Endothelial cell of umbilical vein (primary cell): Measurements from ENCODE around the gene OR2H2. TPM values are rescaled to one million over a fixed set of nuclear protein-coding genes. Genes with fewer than 3 reads are reported as not detected.

Experiments used
- BruUV-seq: library from RNA; stranded (reverse); fragments of 400-500 nt; replicated peaks from 2 replicates; lab custom pipeline; 2021; lab: Mats Ljungman, UMichigan
- CTCF ChIA-PET: fragments of 300-600, 350-600 bp; sonication (Branson Sonifier 250); formaldehyde crosslinking; loops from one replicate; lab custom pipeline; 2021; ENCODE audit warnings: antibody characterized with exemption, inconsistent platforms; lab: Charles Lee
- POLR2A ChIA-PET: fragments of 300-600, 350-600 bp; sonication (Branson Sonifier 250); formaldehyde crosslinking; loops from one replicate; lab custom pipeline; 2021; ENCODE audit warnings: antibody characterized with exemption, inconsistent platforms; lab: Charles Lee
- DNase-seq: peaks from one replicate; pipeline ENCODE4 v3.0.0-alpha.2; 2011; ENCODE audit warnings: low read depth, low spot score
- FAIRE-seq: peaks from 2 replicates; lab custom pipeline; 2011; peaks lifted over from hg19 to GRCh38; lab: Jason Lieb, UNC
- H2AFZ ChIP-seq: 2 replicates; pipeline ENCODE4 v1.6.0; 2012; ENCODE audit warnings: low read depth, low read length, control low read depth, inconsistent platforms
- H3K27ac ChIP-seq: 2 replicates; pipeline ENCODE4 v1.5.1; 2011; ENCODE audit warnings: low read depth, mild to moderate bottlenecking, control low read depth, low read length, moderate library complexity; ENCODE audit not compliant: insufficient read depth
- H3K27me3 ChIP-seq, 2 experiments: 2 replicates each; pipeline versions ENCODE4 v1.6.0 to v1.6.1; 2011; ENCODE audit warnings: low read length in 2 of 2, mixed read lengths in 1 of 2; ENCODE audit not compliant: control insufficient read depth in 2 of 2, insufficient read depth in 2 of 2
- H3K36me3 ChIP-seq, 2 experiments: 2 replicates in 1 of 2; 3 replicates in 1 of 2; pipeline ENCODE4 v1.5.1; 2011; ENCODE audit warnings: low read length in 2 of 2, mild to moderate bottlenecking in 1 of 2, moderate library complexity in 1 of 2; ENCODE audit not compliant: control insufficient read depth in 2 of 2, insufficient read depth in 2 of 2; ENCODE audit errors: extremely low read depth in 1 of 2
- H3K4me1 ChIP-seq: 3 replicates; pipeline ENCODE4 v1.5.1; 2011; ENCODE audit warnings: mild to moderate bottlenecking, low read length; ENCODE audit not compliant: control insufficient read depth, insufficient read depth; ENCODE audit errors: extremely low read depth
- H3K4me2 ChIP-seq: 2 replicates; pipeline ENCODE4 v1.6.1; 2011; ENCODE audit warnings: low read length, control low read depth, mixed read lengths; ENCODE audit not compliant: insufficient read depth
- H3K4me3 ChIP-seq, 3 experiments: fragments of 200-600 bp in 1 of 3; sonication (generic), shearing (Covaris generic) in 1 of 3; replicated peaks in 1 of 3; 2 replicates each; pipeline ENCODE4 v1.5.1; 2011 to 2016; ENCODE audit warnings: control low read depth in 3 of 3, low read length in 3 of 3, mild to moderate bottlenecking in 2 of 3, inconsistent platforms in 1 of 3, low read depth in 1 of 3, moderate library complexity in 1 of 3; ENCODE audit not compliant: insufficient read depth in 1 of 3
- H3K79me2 ChIP-seq: 2 replicates; pipeline ENCODE4 v1.6.0; 2012; ENCODE audit warnings: low read length, inconsistent platforms; ENCODE audit not compliant: control insufficient read depth, insufficient read depth
- H3K9ac ChIP-seq: replicated peaks from 2 replicates; pipeline ENCODE3; 2011; ENCODE audit warnings: low read length, control low read depth; ENCODE audit not compliant: insufficient read depth; ENCODE audit errors: extremely low read depth
- H3K9me1 ChIP-seq: replicated peaks from 3 replicates; pipeline ENCODE4 v1.6.0; 2011; ENCODE audit warnings: mild to moderate bottlenecking, low read length; ENCODE audit not compliant: control insufficient read depth, insufficient read depth; ENCODE audit errors: extremely low read depth
- H3K9me3 ChIP-seq: replicated peaks from 2 replicates; pipeline ENCODE4 v1.5.1; 2012; ENCODE audit warnings: low read length, inconsistent platforms; ENCODE audit not compliant: control insufficient read depth, insufficient read depth
- H4K20me1 ChIP-seq: replicated peaks from 2 replicates; pipeline ENCODE3; 2011; ENCODE audit warnings: mild to moderate bottlenecking, low read length; ENCODE audit not compliant: control insufficient read depth, insufficient read depth; ENCODE audit errors: extremely low read depth
- CTCF ChIP-seq, 2 donors: IDR thresholded peaks; 1 replicate in 1 of 2; 2 replicates in 1 of 2; pipeline ENCODE4 v1.5.1; 2011; ENCODE audit warnings: low read length in 2 of 2, mild to moderate bottlenecking in 2 of 2, moderate library complexity in 2 of 2, control low read depth in 1 of 2, inconsistent platforms in 1 of 2, low read depth in 1 of 2; ENCODE audit not compliant: insufficient read depth in 1 of 2; ENCODE audit errors: extremely low read depth in 1 of 2
- EZH2 ChIP-seq: IDR thresholded peaks from 2 replicates; pipeline ENCODE4 v1.6.1; 2012; ENCODE audit warnings: borderline replicate concordance, low read depth, mild to moderate bottlenecking, moderate library complexity, low read length, inconsistent platforms; ENCODE audit not compliant: severe bottlenecking
- FOS ChIP-seq: IDR thresholded peaks from 2 replicates; pipeline ENCODE4 v1.6.1; 2011; ENCODE audit warnings: mild to moderate bottlenecking, low read length, moderate library complexity, borderline replicate concordance; ENCODE audit not compliant: insufficient read depth
- GATA2 ChIP-seq: IDR thresholded peaks from 2 replicates; pipeline ENCODE4 v1.7.0; 2011; ENCODE audit warnings: low read depth, mild to moderate bottlenecking, moderate library complexity, mixed read lengths, low read length; ENCODE audit not compliant: insufficient read length, insufficient read depth
- MYC ChIP-seq: IDR thresholded peaks from one replicate; pipeline ENCODE4 v1.6.1; 2011; ENCODE audit warnings: mild to moderate bottlenecking, low read depth, low read length
- POLR2A ChIP-seq: IDR thresholded peaks from 2 replicates; pipeline ENCODE4 v1.6.1; 2012; ENCODE audit warnings: low read depth, mild to moderate bottlenecking, control low read depth, low read length
- POLR2AphosphoS5 ChIP-seq: IDR thresholded peaks from 2 replicates; pipeline ENCODE4 v1.6.1; 2012; ENCODE audit warnings: low read depth, mild to moderate bottlenecking, control low read depth, low read length, moderate library complexity; ENCODE audit not compliant: insufficient read depth
- dilution Hi-C: fragments of 300-500 bp; cut with MboI; formaldehyde crosslinking; loops from one replicate; pipeline ENCODE4 v1.15.0; 2019; ENCODE audit warnings: low sequenced_read_pairs; ENCODE audit not compliant: extremely low pct_ligation_motif_present
- intact Hi-C: fragments of 100-400 bp; cut with micrococcal nuclease; formaldehyde crosslinking; loops from one replicate; pipeline ENCODE4 v1.10.0; 2022
- polyA plus RNA-seq, 4 experiments: library from polyadenylated mRNA; depleted of rRNA in 3 of 4; stranded (reverse) in 3 of 4; unstranded in 1 of 4; fragments of >200 nt; gene quantifications; 2 replicates each; pipeline versions ENCODE4 v1.2.1 to v1.2.3, GENCODE V29; 2011 to 2012; ENCODE audit warnings: missing spikeins in 1 of 4
- total RNA-seq: library from RNA; stranded (reverse); gene quantifications from 2 replicates; pipeline ENCODE4 v1.2.3, GENCODE V29; 2021

OR2H2 gene
- total and polyA plus RNA-seq, 2 donors (not counting 3 experiments of a cell fraction or from before 2014, with no cell fraction given): not detected

GRCh38 chr6:29553268-29554057, 31.5 kb upstream of the OR2H2 start:
- intact Hi-C loops (no loop called here), dilution Hi-C loops (no loop called here)
- no peak overlapping the region for H3K4me3 ChIP-seq
- no peak overlapping the region for H2AFZ ChIP-seq
- no peaks in the 10 kb centered on the region for H4K20me1 ChIP-seq
- POLR2A ChIA-PET: no interaction called here
- peak; percentile 89 for TF ChIP-seq EZH2
- no peak for TF ChIP-seq GATA2
- peak in 1 of 2 donors; percentile 6 for TF ChIP-seq CTCF (IDR thresholded peaks at IDR 0.05; ENCODE audit: extremely low read depth in 1 of 2, insufficient read depth in 1 of 2, low read depth in 1 of 2, low read length in 2 of 2)
- no peak for TF ChIP-seq POLR2A
- TF ChIP-seq FOS: no peak
- TF ChIP-seq POLR2AphosphoS5: no peak
- no peak for TF ChIP-seq MYC
- H3K9me3 ChIP-seq: no peaks in the 10 kb centered on the region
- H3K27me3 ChIP-seq: peaks cover 26 to 36% of the 10 kb centered on the region in 2 experiments
- no peaks in the 10 kb centered on the region for H3K4me1 ChIP-seq
- H3K79me2 ChIP-seq: no peaks in the 10 kb centered on the region
- H3K27ac ChIP-seq: no peak overlapping the region
- H3K9me1 ChIP-seq: no peaks in the 10 kb centered on the region
- H3K9ac ChIP-seq: no peak overlapping the region
- no TSS peak for BruUV-seq
- peak; percentile 4 for DNase-seq
- no peak overlapping the region for H3K4me2 ChIP-seq
- CTCF ChIA-PET: interaction anchor here (0.7 kb wide), 1 partner anchor 9 kb away, joined by 3 read pairs; no protein-coding TSS in a partner anchor
- FAIRE-seq: no peak
- H3K36me3 ChIP-seq: no peaks in the 10 kb centered on the region
